Endothelial cell of umbilical vein (primary cell): Measurements from ENCODE around the gene B3GAT2. TPM values are rescaled to one million over a fixed set of nuclear protein-coding genes. Genes with fewer than 3 reads are reported as not detected.

Source experiments
- BruUV-seq: library from RNA; stranded (reverse); fragments of 400-500 nt; replicated peaks from 2 replicates; lab custom pipeline; 2021; lab: Mats Ljungman, UMichigan
- CTCF ChIA-PET: fragments of 300-600, 350-600 bp; sonication (Branson Sonifier 250); formaldehyde crosslinking; loops from one replicate; lab custom pipeline; 2021; ENCODE audit warnings: antibody characterized with exemption, inconsistent platforms; lab: Charles Lee
- POLR2A ChIA-PET: fragments of 300-600, 350-600 bp; sonication (Branson Sonifier 250); formaldehyde crosslinking; loops from one replicate; lab custom pipeline; 2021; ENCODE audit warnings: antibody characterized with exemption, inconsistent platforms; lab: Charles Lee
- DNase-seq: peaks from one replicate; pipeline ENCODE4 v3.0.0-alpha.2; 2011; ENCODE audit warnings: low read depth, low spot score
- FAIRE-seq: peaks from 2 replicates; lab custom pipeline; 2011; peaks lifted over from hg19 to GRCh38; lab: Jason Lieb, UNC
- H2AFZ ChIP-seq: 2 replicates; pipeline ENCODE4 v1.6.0; 2012; ENCODE audit warnings: low read depth, low read length, control low read depth, inconsistent platforms
- H3K27ac ChIP-seq: 2 replicates; pipeline ENCODE4 v1.5.1; 2011; ENCODE audit warnings: low read depth, mild to moderate bottlenecking, control low read depth, low read length, moderate library complexity; ENCODE audit not compliant: insufficient read depth
- H3K27me3 ChIP-seq, 2 experiments: 2 replicates each; pipeline versions ENCODE4 v1.6.0 to v1.6.1; 2011; ENCODE audit warnings: low read length in 2 of 2, mixed read lengths in 1 of 2; ENCODE audit not compliant: control insufficient read depth in 2 of 2, insufficient read depth in 2 of 2
- H3K36me3 ChIP-seq, 2 experiments: 2 replicates in 1 of 2; 3 replicates in 1 of 2; pipeline ENCODE4 v1.5.1; 2011; ENCODE audit warnings: low read length in 2 of 2, mild to moderate bottlenecking in 1 of 2, moderate library complexity in 1 of 2; ENCODE audit not compliant: control insufficient read depth in 2 of 2, insufficient read depth in 2 of 2; ENCODE audit errors: extremely low read depth in 1 of 2
- H3K4me1 ChIP-seq: 3 replicates; pipeline ENCODE4 v1.5.1; 2011; ENCODE audit warnings: mild to moderate bottlenecking, low read length; ENCODE audit not compliant: control insufficient read depth, insufficient read depth; ENCODE audit errors: extremely low read depth
- H3K4me2 ChIP-seq: 2 replicates; pipeline ENCODE4 v1.6.1; 2011; ENCODE audit warnings: low read length, control low read depth, mixed read lengths; ENCODE audit not compliant: insufficient read depth
- H3K4me3 ChIP-seq, 3 experiments: fragments of 200-600 bp in 1 of 3; sonication (generic), shearing (Covaris generic) in 1 of 3; replicated peaks in 1 of 3; 2 replicates each; pipeline ENCODE4 v1.5.1; 2011 to 2016; ENCODE audit warnings: control low read depth in 3 of 3, low read length in 3 of 3, mild to moderate bottlenecking in 2 of 3, inconsistent platforms in 1 of 3, low read depth in 1 of 3, moderate library complexity in 1 of 3; ENCODE audit not compliant: insufficient read depth in 1 of 3
- H3K79me2 ChIP-seq: 2 replicates; pipeline ENCODE4 v1.6.0; 2012; ENCODE audit warnings: low read length, inconsistent platforms; ENCODE audit not compliant: control insufficient read depth, insufficient read depth
- H3K9ac ChIP-seq: replicated peaks from 2 replicates; pipeline ENCODE3; 2011; ENCODE audit warnings: low read length, control low read depth; ENCODE audit not compliant: insufficient read depth; ENCODE audit errors: extremely low read depth
- H3K9me1 ChIP-seq: replicated peaks from 3 replicates; pipeline ENCODE4 v1.6.0; 2011; ENCODE audit warnings: mild to moderate bottlenecking, low read length; ENCODE audit not compliant: control insufficient read depth, insufficient read depth; ENCODE audit errors: extremely low read depth
- H3K9me3 ChIP-seq: replicated peaks from 2 replicates; pipeline ENCODE4 v1.5.1; 2012; ENCODE audit warnings: low read length, inconsistent platforms; ENCODE audit not compliant: control insufficient read depth, insufficient read depth
- H4K20me1 ChIP-seq: replicated peaks from 2 replicates; pipeline ENCODE3; 2011; ENCODE audit warnings: mild to moderate bottlenecking, low read length; ENCODE audit not compliant: control insufficient read depth, insufficient read depth; ENCODE audit errors: extremely low read depth
- EZH2 ChIP-seq: IDR thresholded peaks from 2 replicates; pipeline ENCODE4 v1.6.1; 2012; ENCODE audit warnings: borderline replicate concordance, low read depth, mild to moderate bottlenecking, moderate library complexity, low read length, inconsistent platforms; ENCODE audit not compliant: severe bottlenecking
- GATA2 ChIP-seq: IDR thresholded peaks from 2 replicates; pipeline ENCODE4 v1.7.0; 2011; ENCODE audit warnings: low read depth, mild to moderate bottlenecking, moderate library complexity, mixed read lengths, low read length; ENCODE audit not compliant: insufficient read length, insufficient read depth
- JUN ChIP-seq: IDR thresholded peaks from 2 replicates; pipeline ENCODE4 v1.6.1; 2011; ENCODE audit warnings: borderline replicate concordance, low read depth; ENCODE audit not compliant: insufficient read length, insufficient read depth
- MYC ChIP-seq: IDR thresholded peaks from one replicate; pipeline ENCODE4 v1.6.1; 2011; ENCODE audit warnings: mild to moderate bottlenecking, low read depth, low read length
- POLR2A ChIP-seq: IDR thresholded peaks from 2 replicates; pipeline ENCODE4 v1.6.1; 2012; ENCODE audit warnings: low read depth, mild to moderate bottlenecking, control low read depth, low read length
- POLR2AphosphoS5 ChIP-seq: IDR thresholded peaks from 2 replicates; pipeline ENCODE4 v1.6.1; 2012; ENCODE audit warnings: low read depth, mild to moderate bottlenecking, control low read depth, low read length, moderate library complexity; ENCODE audit not compliant: insufficient read depth
- dilution Hi-C: fragments of 300-500 bp; cut with MboI; formaldehyde crosslinking; loops from one replicate; pipeline ENCODE4 v1.15.0; 2019; ENCODE audit warnings: low sequenced_read_pairs; ENCODE audit not compliant: extremely low pct_ligation_motif_present
- intact Hi-C: fragments of 100-400 bp; cut with micrococcal nuclease; formaldehyde crosslinking; loops from one replicate; pipeline ENCODE4 v1.10.0; 2022
- polyA plus RNA-seq, 4 experiments: library from polyadenylated mRNA; depleted of rRNA in 3 of 4; stranded (reverse) in 3 of 4; unstranded in 1 of 4; fragments of >200 nt; gene quantifications; 2 replicates each; pipeline versions ENCODE4 v1.2.1 to v1.2.3, GENCODE V29; 2011 to 2012; ENCODE audit warnings: missing spikeins in 1 of 4
- total RNA-seq: library from RNA; stranded (reverse); gene quantifications from 2 replicates; pipeline ENCODE4 v1.2.3, GENCODE V29; 2021
- TF ChIP-seq, protein P1 (sequence below), 2 donors: IDR thresholded peaks; 1 replicate in 1 of 2; 2 replicates in 1 of 2; pipeline ENCODE4 v1.5.1; 2011; ENCODE audit warnings: low read length in 2 of 2, mild to moderate bottlenecking in 2 of 2, moderate library complexity in 2 of 2, control low read depth in 1 of 2, inconsistent platforms in 1 of 2, low read depth in 1 of 2; ENCODE audit not compliant: insufficient read depth in 1 of 2; ENCODE audit errors: extremely low read depth in 1 of 2
- TF ChIP-seq, protein P2 (sequence below): IDR thresholded peaks from 2 replicates; pipeline ENCODE4 v1.6.1; 2011; ENCODE audit not compliant: insufficient read depth, insufficient read length

Gene B3GAT2
- total and polyA plus RNA-seq, 2 donors (not counting 3 experiments of a cell fraction or from before 2014, with no cell fraction given) = not detected

DNA sequence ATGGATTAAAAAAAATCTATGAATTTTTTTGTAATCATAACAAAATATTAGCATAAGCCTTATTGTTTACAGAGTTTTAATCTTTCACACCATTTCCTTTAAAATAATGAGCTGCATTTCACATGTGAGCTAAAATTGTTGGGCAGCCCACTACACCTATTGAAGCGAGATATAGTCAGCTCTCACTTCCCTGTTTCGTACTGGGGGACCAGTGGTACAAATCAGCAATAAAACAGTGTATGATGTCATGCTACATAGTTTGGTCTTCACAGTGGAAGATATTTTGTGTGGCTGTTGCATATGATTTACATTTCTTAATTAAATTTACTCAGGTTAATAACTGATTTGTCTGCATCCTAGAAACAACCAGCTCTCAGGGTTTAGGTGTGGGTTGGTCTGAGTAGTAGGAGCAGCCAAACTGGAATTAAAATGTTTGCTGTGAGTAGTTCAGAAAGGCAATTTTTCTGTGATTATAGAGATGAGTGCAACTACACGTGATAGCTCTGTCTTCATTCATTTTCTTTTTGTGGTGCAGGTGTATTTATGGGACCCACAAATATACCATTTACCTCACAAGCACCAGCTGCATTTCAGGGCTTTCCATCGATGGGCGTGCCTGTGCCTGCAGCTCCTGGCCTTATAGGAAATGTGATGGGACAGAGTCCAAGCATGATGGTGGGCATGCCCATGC, 99.3 kb downstream of the B3GAT2 start:
- Histone ChIP-seq H3K4me3 (no peak overlapping the region), H3K9ac (no peak overlapping the region), H3K79me2 (no peaks in the 10 kb centered on the region), H3K9me3 (no peaks in the 10 kb centered on the region), H3K27me3 (no peaks in the 10 kb centered on the region), H3K9me1 (no peaks in the 10 kb centered on the region), H3K27ac (no peak overlapping the region), H2AFZ (no peak overlapping the region), H3K4me2 (no peak overlapping the region), H4K20me1 (no peaks in the 10 kb centered on the region), H3K36me3 (no peaks in the 10 kb centered on the region), H3K4me1 (no peaks in the 10 kb centered on the region)
- intact Hi-C loops (no loop called here), dilution Hi-C loops (no loop called here)
- POLR2A ChIA-PET = interaction anchor here (0.7 kb wide), 1 partner anchor 11 kb away, joined by 5 read pairs; no protein-coding TSS in a partner anchor
- CTCF ChIA-PET = interaction anchor here (0.7 to 2.5 kb wide), 3 partner anchors 98 to 1058 kb away, joined by 4 to 6 read pairs (median 6); no protein-coding TSS in a partner anchor
- DNase-seq = no peak
- no TSS peak for BruUV-seq
- no peak for FAIRE-seq
- TF ChIP-seq, protein P1, sequence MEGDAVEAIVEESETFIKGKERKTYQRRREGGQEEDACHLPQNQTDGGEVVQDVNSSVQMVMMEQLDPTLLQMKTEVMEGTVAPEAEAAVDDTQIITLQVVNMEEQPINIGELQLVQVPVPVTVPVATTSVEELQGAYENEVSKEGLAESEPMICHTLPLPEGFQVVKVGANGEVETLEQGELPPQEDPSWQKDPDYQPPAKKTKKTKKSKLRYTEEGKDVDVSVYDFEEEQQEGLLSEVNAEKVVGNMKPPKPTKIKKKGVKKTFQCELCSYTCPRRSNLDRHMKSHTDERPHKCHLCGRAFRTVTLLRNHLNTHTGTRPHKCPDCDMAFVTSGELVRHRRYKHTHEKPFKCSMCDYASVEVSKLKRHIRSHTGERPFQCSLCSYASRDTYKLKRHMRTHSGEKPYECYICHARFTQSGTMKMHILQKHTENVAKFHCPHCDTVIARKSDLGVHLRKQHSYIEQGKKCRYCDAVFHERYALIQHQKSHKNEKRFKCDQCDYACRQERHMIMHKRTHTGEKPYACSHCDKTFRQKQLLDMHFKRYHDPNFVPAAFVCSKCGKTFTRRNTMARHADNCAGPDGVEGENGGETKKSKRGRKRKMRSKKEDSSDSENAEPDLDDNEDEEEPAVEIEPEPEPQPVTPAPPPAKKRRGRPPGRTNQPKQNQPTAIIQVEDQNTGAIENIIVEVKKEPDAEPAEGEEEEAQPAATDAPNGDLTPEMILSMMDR (IDR thresholded peaks at IDR 0.05; ENCODE audit: extremely low read depth in 1 of 2, insufficient read depth in 1 of 2, low read depth in 1 of 2, low read length in 2 of 2) = no peak
- TF ChIP-seq POLR2A (no peak), MYC (no peak), EZH2 (no peak), GATA2 (no peak), POLR2AphosphoS5 (no peak), JUN (no peak)
- TF ChIP-seq, protein P2, sequence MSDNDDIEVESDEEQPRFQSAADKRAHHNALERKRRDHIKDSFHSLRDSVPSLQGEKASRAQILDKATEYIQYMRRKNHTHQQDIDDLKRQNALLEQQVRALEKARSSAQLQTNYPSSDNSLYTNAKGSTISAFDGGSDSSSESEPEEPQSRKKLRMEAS = no peak
